ENCODE data around the gene RASGRF1.

Gene RASGRF1

GRCh38 chr15:79094611-79095021, 4.0 kb upstream of the RASGRF1 start:
- no peak for TF ChIP-seq CTCF (IDR thresholded peaks at IDR 0.05; ENCODE audit: extremely low read depth, missing control alignments)
- no peak for DNase-seq (ENCODE audit: low spot score)

GRCh38 chr15:79093352-79093935, 2.9 kb upstream of the RASGRF1 start:
- DNase-seq (ENCODE audit: low spot score), result no peak
- no peak for TF ChIP-seq CTCF (IDR thresholded peaks at IDR 0.05; ENCODE audit: extremely low read depth, missing control alignments)

GRCh38 chr15:79092382-79092781, 1.8 kb upstream of the RASGRF1 start:
- DNase-seq (ENCODE audit: low spot score), result no peak
- TF ChIP-seq CTCF (IDR thresholded peaks at IDR 0.05; ENCODE audit: extremely low read depth, missing control alignments), result no peak

GRCh38 chr15:79091204-79091867, 756 bp upstream of the RASGRF1 start:
- DNase-seq (ENCODE audit: low spot score), result peak; percentile 44
- TF ChIP-seq CTCF (IDR thresholded peaks at IDR 0.05; ENCODE audit: extremely low read depth, missing control alignments), result no peak

- DNase-seq (ENCODE audit: low spot score), result no peak
- TF ChIP-seq CTCF (IDR thresholded peaks at IDR 0.05; ENCODE audit: extremely low read depth, missing control alignments), result no peak
Observed at GRCh38 chr15:79089890-79090486, 592 bp downstream of the RASGRF1 start.

- DNase-seq (ENCODE audit: low spot score), result no peak
Observed at GRCh38 chr15:79089331-79089889, 1.2 kb downstream of the RASGRF1 start.

More at GRCh38 chr15:79089331-79089889, 1.2 kb downstream of the RASGRF1 start:
- no peak for TF ChIP-seq CTCF (IDR thresholded peaks at IDR 0.05; ENCODE audit: extremely low read depth, missing control alignments)
